ENCODE measurements around the gene SLC16A6.

DNA sequence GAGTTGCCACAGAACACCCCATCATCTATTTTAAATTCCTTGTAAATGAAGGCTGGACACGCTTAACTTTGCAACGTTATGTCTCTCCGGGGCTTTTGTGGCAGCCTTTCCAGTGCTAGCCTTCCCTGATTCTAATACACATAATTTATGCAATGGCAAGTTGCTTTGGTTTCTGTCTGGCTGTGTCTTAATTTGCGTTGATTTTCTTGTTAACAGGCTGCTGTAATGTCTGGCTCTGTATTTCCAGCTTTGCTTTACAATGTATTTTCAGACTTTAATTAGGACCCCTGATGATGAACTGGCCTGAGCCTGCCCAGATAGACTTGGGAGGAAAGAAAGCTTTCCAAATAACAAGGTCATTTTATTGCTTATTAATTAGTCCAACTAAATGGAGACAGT is 30.6 kb upstream of the SLC16A6 start:
- TF ChIP-seq POLR2A (IDR thresholded peaks at IDR 0.05) (no peak), POLR2AphosphoS5 (IDR thresholded peaks at IDR 0.05) (no peak)
- TF ChIP-seq, protein P1, sequence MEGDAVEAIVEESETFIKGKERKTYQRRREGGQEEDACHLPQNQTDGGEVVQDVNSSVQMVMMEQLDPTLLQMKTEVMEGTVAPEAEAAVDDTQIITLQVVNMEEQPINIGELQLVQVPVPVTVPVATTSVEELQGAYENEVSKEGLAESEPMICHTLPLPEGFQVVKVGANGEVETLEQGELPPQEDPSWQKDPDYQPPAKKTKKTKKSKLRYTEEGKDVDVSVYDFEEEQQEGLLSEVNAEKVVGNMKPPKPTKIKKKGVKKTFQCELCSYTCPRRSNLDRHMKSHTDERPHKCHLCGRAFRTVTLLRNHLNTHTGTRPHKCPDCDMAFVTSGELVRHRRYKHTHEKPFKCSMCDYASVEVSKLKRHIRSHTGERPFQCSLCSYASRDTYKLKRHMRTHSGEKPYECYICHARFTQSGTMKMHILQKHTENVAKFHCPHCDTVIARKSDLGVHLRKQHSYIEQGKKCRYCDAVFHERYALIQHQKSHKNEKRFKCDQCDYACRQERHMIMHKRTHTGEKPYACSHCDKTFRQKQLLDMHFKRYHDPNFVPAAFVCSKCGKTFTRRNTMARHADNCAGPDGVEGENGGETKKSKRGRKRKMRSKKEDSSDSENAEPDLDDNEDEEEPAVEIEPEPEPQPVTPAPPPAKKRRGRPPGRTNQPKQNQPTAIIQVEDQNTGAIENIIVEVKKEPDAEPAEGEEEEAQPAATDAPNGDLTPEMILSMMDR (IDR thresholded peaks at IDR 0.05) = no peak

All from suprapubic skin (tissue), 4 donors.